PC-3 (cell line): Measurements from ENCODE around the gene TTC34.

Source experiments
- EZH2 ChIP-seq: fragments of 300-600 bp; sonication (generic); IDR thresholded peaks from one replicate; pipeline ENCODE4 v1.6.1; 2017; ENCODE audit warnings: antibody characterized with exemption, mild to moderate bottlenecking, low read length; ENCODE audit not compliant: unreplicated experiment
- EZH2phosphoT487 ChIP-seq: fragments of 300-600 bp; sonication (generic); IDR thresholded peaks from 2 replicates; pipeline ENCODE4 v1.6.1; 2018; ENCODE audit warnings: mild to moderate bottlenecking, antibody characterized with exemption, low read length, borderline replicate concordance
- TF ChIP-seq, protein P1 (sequence below): fragments of 300-600 bp; sonication (generic); conservative IDR thresholded peaks from 2 replicates; pipeline ENCODE4 v1.5.1; 2017; ENCODE audit warnings: antibody characterized with exemption, low read depth, mild to moderate bottlenecking, low read length

- TF ChIP-seq, protein P1, sequence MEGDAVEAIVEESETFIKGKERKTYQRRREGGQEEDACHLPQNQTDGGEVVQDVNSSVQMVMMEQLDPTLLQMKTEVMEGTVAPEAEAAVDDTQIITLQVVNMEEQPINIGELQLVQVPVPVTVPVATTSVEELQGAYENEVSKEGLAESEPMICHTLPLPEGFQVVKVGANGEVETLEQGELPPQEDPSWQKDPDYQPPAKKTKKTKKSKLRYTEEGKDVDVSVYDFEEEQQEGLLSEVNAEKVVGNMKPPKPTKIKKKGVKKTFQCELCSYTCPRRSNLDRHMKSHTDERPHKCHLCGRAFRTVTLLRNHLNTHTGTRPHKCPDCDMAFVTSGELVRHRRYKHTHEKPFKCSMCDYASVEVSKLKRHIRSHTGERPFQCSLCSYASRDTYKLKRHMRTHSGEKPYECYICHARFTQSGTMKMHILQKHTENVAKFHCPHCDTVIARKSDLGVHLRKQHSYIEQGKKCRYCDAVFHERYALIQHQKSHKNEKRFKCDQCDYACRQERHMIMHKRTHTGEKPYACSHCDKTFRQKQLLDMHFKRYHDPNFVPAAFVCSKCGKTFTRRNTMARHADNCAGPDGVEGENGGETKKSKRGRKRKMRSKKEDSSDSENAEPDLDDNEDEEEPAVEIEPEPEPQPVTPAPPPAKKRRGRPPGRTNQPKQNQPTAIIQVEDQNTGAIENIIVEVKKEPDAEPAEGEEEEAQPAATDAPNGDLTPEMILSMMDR: no peak
- TF ChIP-seq EZH2phosphoT487: no peak
- no peak for TF ChIP-seq EZH2
Measured at GRCh38 chr1:2645776-2646175, 155.7 kb downstream of the TTC34 start.
